Mesothelial cell of epicardium (in vitro differentiated cells): ENCODE results near the gene CUL9. TPM values are rescaled to one million over a fixed set of nuclear protein-coding genes. Genes with fewer than 3 reads are reported as not detected.
"Not testable (repeated sequence)": the region's sequence is repeated elsewhere in the genome, so short reads cannot be mapped to it uniquely, and the experiment has no call there.

Experiments used
- DNase-seq, 2 experiments: peaks; one replicate each; pipeline ENCODE4 v3.0.0; 2021; ENCODE audit warnings: low spot score in 2 of 2; ENCODE audit not compliant: unreplicated experiment in 2 of 2
- H3K27ac Mint-ChIP-seq: 2 replicates; pipeline ENCODE4 v1.8.0; 2021; ENCODE audit warnings: mixed read lengths
- H3K27me3 Mint-ChIP-seq: 2 replicates; pipeline ENCODE4 v1.8.0; 2021; ENCODE audit warnings: low read depth, mixed read lengths
- H3K36me3 Mint-ChIP-seq: 2 replicates; pipeline ENCODE4 v1.8.0; 2021; ENCODE audit warnings: mixed read lengths
- H3K4me1 Mint-ChIP-seq: 2 replicates; pipeline ENCODE4 v1.8.0; 2021; ENCODE audit warnings: mixed read lengths
- H3K4me3 Mint-ChIP-seq: 2 replicates; pipeline ENCODE4 v1.8.0; 2021; ENCODE audit warnings: mild to moderate bottlenecking, moderate library complexity, mixed read lengths
- H3K9me3 Mint-ChIP-seq: 2 replicates; pipeline ENCODE4 v1.8.0; 2021; ENCODE audit warnings: mixed read lengths
- CTCF ChIP-seq: fragments of 200-600 bp; sonication (generic); IDR thresholded peaks from one replicate; pipeline ENCODE4 v1.5.0; 2021; ENCODE audit warnings: antibody characterized with exemption; ENCODE audit not compliant: unreplicated experiment
- total RNA-seq: library from RNA; stranded (reverse); gene quantifications from 3 replicates; pipeline ENCODE4 v1.2.1, GENCODE V29; 2021

The CUL9 gene
- total RNA-seq: 65.5 to 72.1 TPM (median 71.6 TPM) in 3 replicates

- no peaks in the 10 kb centered on the region for H3K27me3 Mint-ChIP-seq
- H3K36me3 Mint-ChIP-seq: peaks cover 11% of the 10 kb centered on the region
- H3K9me3 Mint-ChIP-seq: no peaks in the 10 kb centered on the region
- DNase-seq: peak; percentile 42 to 56
- no peak for TF ChIP-seq CTCF
- H3K27ac Mint-ChIP-seq: peak within 1 kb of the TSS; percentile 82
- H3K4me3 Mint-ChIP-seq: peak within 1 kb of the TSS; percentile 86
- H3K4me1 Mint-ChIP-seq: peaks cover 27% of the 10 kb centered on the region
These were observed at the start of gene CUL9 for GRCh38 chr6:43181942-43182860. Gene CUL9 (plus strand): TSS chr6:43182196. CDS start chr6:43184311, 2,115 bp downstream.

GRCh38 chr6:43138267-43138666, 43.7 kb upstream of the CUL9 start:
- TF ChIP-seq CTCF: no peak
- no peak overlapping the region for H3K27ac Mint-ChIP-seq
- H3K9me3 Mint-ChIP-seq: no peaks in the 10 kb centered on the region
- H3K4me1 Mint-ChIP-seq: peaks cover 14% of the 10 kb centered on the region
- H3K36me3 Mint-ChIP-seq: peaks cover 26% of the 10 kb centered on the region
- DNase-seq: no peak
- H3K27me3 Mint-ChIP-seq: no peaks in the 10 kb centered on the region
- H3K4me3 Mint-ChIP-seq: no peak overlapping the region

- H3K4me1 Mint-ChIP-seq: peaks cover 19% of the 10 kb centered on the region
- not testable (repeated sequence) for DNase-seq, H3K4me3 Mint-ChIP-seq, H3K27me3 Mint-ChIP-seq, H3K27ac Mint-ChIP-seq, H3K9me3 Mint-ChIP-seq
- H3K36me3 Mint-ChIP-seq: peaks cover 22% of the 10 kb centered on the region
These were observed 42.0 kb upstream of the CUL9 start for GRCh38 chr6:43139973-43140372.

- Mint-ChIP-seq H3K4me3 (no peak overlapping the region), H3K36me3 (peaks cover 29% of the 10 kb centered on the region), H3K27me3 (no peaks in the 10 kb centered on the region), H3K27ac (no peak overlapping the region), H3K9me3 (no peaks in the 10 kb centered on the region), H3K4me1 (peaks cover 19% of the 10 kb centered on the region)
- TF ChIP-seq CTCF: no peak
- DNase-seq: no peak
These were observed 40.4 kb upstream of the CUL9 start for GRCh38 chr6:43141644-43142043.

GRCh38 chr6:43142101-43142500, 39.9 kb upstream of the CUL9 start:
- no peak for DNase-seq
- Mint-ChIP-seq H3K27ac (peak overlapping the region; percentile 96), H3K9me3 (no peaks in the 10 kb centered on the region), H3K27me3 (no peaks in the 10 kb centered on the region), H3K36me3 (peaks cover 25% of the 10 kb centered on the region), H3K4me3 (no peak overlapping the region), H3K4me1 (peaks cover 19% of the 10 kb centered on the region)
- no peak for TF ChIP-seq CTCF
